ENCODE results near the gene UCKL1. TPM values are rescaled to one million over a fixed set of nuclear protein-coding genes. Genes with fewer than 3 reads are reported as not detected.
A peak's percentile ranks its signal among the peaks of the same experiment; 100 is the strongest.
"Not testable (repeated sequence)": the region's sequence is repeated elsewhere in the genome, so short reads cannot be mapped to it uniquely, and the experiment has no call there.

UCKL1 gene
- total RNA-seq, 1 experiment from 2014 or later, result 47.4 TPM

GRCh38 chr20:63917811-63918210 lies 38.4 kb downstream of the UCKL1 start:
- in situ Hi-C loops (cut with HindIII; ENCODE audit: low pct_unique_long_range_greater_than_20kb, low sequenced_read_pairs), result no loop called here
- no TSS peak for BruUV-seq (replicated peaks)

GRCh38 chr20:63916371-63916939 lies 39.8 kb downstream of the UCKL1 start:
- H3K4me3 ChIP-seq (ENCODE audit: low read depth in 2 of 2, low read length in 2 of 2); H3K27ac ChIP-seq (ENCODE audit: low read length); intact Hi-C loops (cut with micrococcal nuclease; ENCODE audit: unreplicated experiment); POLR2A ChIA-PET; ATAC-seq; in situ Hi-C loops (cut with HindIII; ENCODE audit: low pct_unique_long_range_greater_than_20kb, low sequenced_read_pairs); H3K27me3 ChIP-seq (ENCODE audit: control insufficient read depth, insufficient read depth, low read length); H3K36me3 ChIP-seq (ENCODE audit: control insufficient read depth, insufficient read depth, low read length); H3K9me3 ChIP-seq (ENCODE audit: control insufficient read depth, insufficient read depth, low read depth, low read length); BruUV-seq (replicated peaks); CTCF ChIA-PET; DNase-seq (ENCODE audit: low read depth, low spot score): not testable (repeated sequence)
- peaks cover 14% of the 10 kb centered on the region for H3K4me1 ChIP-seq (ENCODE audit: control insufficient read depth, insufficient read depth, low read length)

More at GRCh38 chr20:63917811-63918210, 38.4 kb downstream of the UCKL1 start:
- POLR2A ChIA-PET, result interaction anchor here (0.7 kb wide), 1 partner anchor 20 kb away, joined by 4 read pairs; no protein-coding TSS in a partner anchor
- Histone ChIP-seq H3K4me3 (ENCODE audit: low read depth in 2 of 2, low read length in 2 of 2) (no peak overlapping the region), H3K36me3 (ENCODE audit: control insufficient read depth, insufficient read depth, low read length) (no peaks in the 10 kb centered on the region; the same call in 1 of the 2 replicates), H3K27me3 (ENCODE audit: control insufficient read depth, insufficient read depth, low read length) (no peaks in the 10 kb centered on the region), H3K9me3 (ENCODE audit: control insufficient read depth, insufficient read depth, low read depth, low read length) (no peaks in the 10 kb centered on the region), H3K27ac (ENCODE audit: low read length) (no peak overlapping the region), H3K4me1 (ENCODE audit: control insufficient read depth, insufficient read depth, low read length) (peaks cover 3% of the 10 kb centered on the region; the same call in 1 of the 2 replicates)
- ATAC-seq (no peak), DNase-seq (ENCODE audit: low read depth, low spot score) (no peak)
- CTCF ChIA-PET, result no interaction called here
- intact Hi-C loops (cut with micrococcal nuclease; ENCODE audit: unreplicated experiment), result no loop called here
- no peak for TF ChIP-seq POLR2AphosphoS5 (IDR thresholded peaks at IDR 0.05; ENCODE audit: low read depth, low read length)
- no peak for TF ChIP-seq TCF7L2 (IDR thresholded peaks at IDR 0.05; ENCODE audit: low read depth, low read length)
- no peak for TF ChIP-seq CTCF (IDR thresholded peaks at IDR 0.05)
- no peak for TF ChIP-seq REST (IDR thresholded peaks at IDR 0.05; ENCODE audit: insufficient read depth in 1 of 2, low read depth in 2 of 2, low read length in 1 of 2)
- no peak for TF ChIP-seq SIN3A (IDR thresholded peaks at IDR 0.05; ENCODE audit: borderline replicate concordance, insufficient read depth, low read depth, low read length)

GRCh38 chr20:63915471-63915870 lies 40.7 kb downstream of the UCKL1 start:
- BruUV-seq (replicated peaks), result TSS peak; percentile 48
- Histone ChIP-seq H3K36me3 (ENCODE audit: control insufficient read depth, insufficient read depth, low read length) (no peaks in the 10 kb centered on the region; the same call in 1 of the 2 replicates), H3K27me3 (ENCODE audit: control insufficient read depth, insufficient read depth, low read length) (no peaks in the 10 kb centered on the region), H3K4me3 (ENCODE audit: low read depth in 2 of 2, low read length in 2 of 2) (no peak overlapping the region), H3K9me3 (ENCODE audit: control insufficient read depth, insufficient read depth, low read depth, low read length) (no peaks in the 10 kb centered on the region), H3K4me1 (ENCODE audit: control insufficient read depth, insufficient read depth, low read length) (peaks cover 22% of the 10 kb centered on the region), H3K27ac (ENCODE audit: low read length) (no peak overlapping the region)
- TF ChIP-seq SIN3A (IDR thresholded peaks at IDR 0.05; ENCODE audit: borderline replicate concordance, insufficient read depth, low read depth, low read length) (no peak), REST (IDR thresholded peaks at IDR 0.05; ENCODE audit: insufficient read depth in 1 of 2, low read depth in 2 of 2, low read length in 1 of 2) (no peak), POLR2AphosphoS5 (IDR thresholded peaks at IDR 0.05; ENCODE audit: low read depth, low read length) (no peak), TCF7L2 (IDR thresholded peaks at IDR 0.05; ENCODE audit: low read depth, low read length) (no peak), CTCF (IDR thresholded peaks at IDR 0.05) (no peak)
- ATAC-seq (no peak), DNase-seq (ENCODE audit: low read depth, low spot score) (no peak)
- intact Hi-C loops (cut with micrococcal nuclease; ENCODE audit: unreplicated experiment) (no loop called here), in situ Hi-C loops (cut with HindIII; ENCODE audit: low pct_unique_long_range_greater_than_20kb, low sequenced_read_pairs) (no loop called here)
- CTCF ChIA-PET, result no interaction called here
- POLR2A ChIA-PET, result interaction anchor here (0.6 kb wide), 1 partner anchor 56 kb away, joined by 3 read pairs; no protein-coding TSS in a partner anchor
